Adrenal gland (tissue), 5 donors: Measurements from ENCODE around the gene NOP56.

Experiments
- POLR2A ChIP-seq, 2 donors: fragments of 450-650 bp; IDR thresholded peaks; one replicate each; pipeline ENCODE4 v1.6.1; 2017; ENCODE audit warnings: antibody characterized with exemption in 2 of 2, mild to moderate bottlenecking in 2 of 2, moderate library complexity in 1 of 2
- TF ChIP-seq, protein P1 (sequence below), 6 experiments: fragments of 450-650 bp in 4 of 6; fragments of 200-600 bp in 2 of 6; sonication (generic) in 1 of 6; IDR thresholded peaks; 1 replicate in 5 of 6; 2 replicates in 1 of 6; pipeline versions ENCODE4 v1.5.1 to v1.8.0; 2016 to 2021; ENCODE audit warnings: antibody characterized with exemption in 6 of 6, mild to moderate bottlenecking in 2 of 6, moderate library complexity in 1 of 6
- donor health status: DM: no; HTN: no; CAD: no.

DNA sequence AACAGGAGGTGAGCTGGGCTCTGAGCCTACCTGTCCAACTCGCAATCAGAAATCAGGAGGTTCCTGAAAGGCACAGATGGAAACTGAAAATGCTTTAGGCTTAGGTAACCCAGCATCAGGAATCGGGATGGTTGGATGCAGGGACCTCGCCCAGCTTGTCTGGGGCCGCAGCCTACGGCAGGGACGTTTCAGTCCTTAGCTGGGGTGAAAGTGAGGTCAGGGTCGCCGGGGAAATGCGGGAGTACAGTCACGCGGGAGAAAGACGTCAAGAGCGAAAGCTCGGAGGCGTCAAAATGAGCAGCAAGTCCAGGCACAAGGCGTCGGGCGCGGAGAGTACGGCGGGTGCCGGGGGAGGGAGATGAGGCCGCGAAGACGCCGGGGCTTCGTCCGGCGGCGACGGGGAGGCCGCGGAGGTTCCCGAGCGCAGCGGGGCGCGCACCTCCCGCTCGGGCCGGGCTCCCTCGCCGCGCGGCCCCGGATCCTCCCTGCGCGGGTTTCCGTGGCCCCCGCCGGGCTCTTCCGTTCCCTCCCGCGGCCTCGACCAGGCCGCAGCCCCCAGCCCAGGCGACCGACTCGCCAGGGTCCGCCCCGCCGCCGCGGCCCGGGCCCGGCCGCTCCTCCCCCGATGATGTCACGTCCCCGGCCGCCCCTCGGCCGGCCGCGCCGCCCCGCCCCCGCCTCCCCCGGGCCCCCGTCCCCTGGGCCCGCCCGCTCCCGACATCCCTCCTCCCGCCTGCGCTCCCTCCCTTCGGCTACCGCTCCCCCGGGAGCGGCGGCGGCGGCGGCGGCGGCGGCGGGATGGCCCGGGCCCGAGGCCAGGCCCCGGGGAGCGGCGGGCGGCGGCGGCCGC lies 39.8 kb downstream of the NOP56 start, which contains the start of gene EBF4:
- TF ChIP-seq, protein P1, sequence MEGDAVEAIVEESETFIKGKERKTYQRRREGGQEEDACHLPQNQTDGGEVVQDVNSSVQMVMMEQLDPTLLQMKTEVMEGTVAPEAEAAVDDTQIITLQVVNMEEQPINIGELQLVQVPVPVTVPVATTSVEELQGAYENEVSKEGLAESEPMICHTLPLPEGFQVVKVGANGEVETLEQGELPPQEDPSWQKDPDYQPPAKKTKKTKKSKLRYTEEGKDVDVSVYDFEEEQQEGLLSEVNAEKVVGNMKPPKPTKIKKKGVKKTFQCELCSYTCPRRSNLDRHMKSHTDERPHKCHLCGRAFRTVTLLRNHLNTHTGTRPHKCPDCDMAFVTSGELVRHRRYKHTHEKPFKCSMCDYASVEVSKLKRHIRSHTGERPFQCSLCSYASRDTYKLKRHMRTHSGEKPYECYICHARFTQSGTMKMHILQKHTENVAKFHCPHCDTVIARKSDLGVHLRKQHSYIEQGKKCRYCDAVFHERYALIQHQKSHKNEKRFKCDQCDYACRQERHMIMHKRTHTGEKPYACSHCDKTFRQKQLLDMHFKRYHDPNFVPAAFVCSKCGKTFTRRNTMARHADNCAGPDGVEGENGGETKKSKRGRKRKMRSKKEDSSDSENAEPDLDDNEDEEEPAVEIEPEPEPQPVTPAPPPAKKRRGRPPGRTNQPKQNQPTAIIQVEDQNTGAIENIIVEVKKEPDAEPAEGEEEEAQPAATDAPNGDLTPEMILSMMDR (IDR thresholded peaks at IDR 0.05): no peak
- TF ChIP-seq POLR2A (IDR thresholded peaks at IDR 0.05): peak; percentile 31 to 45
